ENCODE results near the gene EPC2. TPM values are rescaled to one million over a fixed set of nuclear protein-coding genes. Genes with fewer than 3 reads are reported as not detected.

Gene EPC2
- polyA plus RNA-seq, 3 donors, result 1.4 to 19.2 (median 2.0) TPM

- peaks cover 14% of the 10 kb centered on the region for H3K4me1 Mint-ChIP-seq
- peak overlapping the region in 4 of 7 donors; percentile 1 to 72 (median 40) for H3K27ac Mint-ChIP-seq
- H3K4me3 Mint-ChIP-seq, result no peak overlapping the region
- no peak overlapping the region for H3K27ac ChIP-seq (ENCODE audit: low read depth in 1 of 2, low read length in 2 of 2)
- intact Hi-C loops (cut with micrococcal nuclease), result no loop called here
- H3K9me3 ChIP-seq (replicated peaks in 1 of 2; ENCODE audit: control insufficient read depth in 1 of 2, insufficient read depth in 1 of 2, low read length in 2 of 2), result no peaks in the 10 kb centered on the region
- H3K36me3 Mint-ChIP-seq, result no peaks in the 10 kb centered on the region
- H3K9ac ChIP-seq (ENCODE audit: insufficient read depth, low read length, poor library complexity, severe bottlenecking), result no peak overlapping the region
- H3K4me2 ChIP-seq (replicated peaks; ENCODE audit: extremely low read depth, low read length, poor library complexity, severe bottlenecking), result no peak overlapping the region
- no peaks in the 10 kb centered on the region for H4K20me1 ChIP-seq (ENCODE audit: insufficient read depth, low read length)
- H3K4me1 ChIP-seq (ENCODE audit: control insufficient read depth in 1 of 2, insufficient read depth in 2 of 2, low read length in 2 of 2), result peaks cover 12% of the 10 kb centered on the region in 2 donors
- peaks cover 0 to 3% (median 0%) of the 10 kb centered on the region in 7 donors for H3K9me3 Mint-ChIP-seq
- H2AFZ ChIP-seq (ENCODE audit: insufficient read depth, low read depth, low read length, poor library complexity, severe bottlenecking), result no peak overlapping the region
- H3K79me2 ChIP-seq (ENCODE audit: insufficient read depth, low read length), result no peaks in the 10 kb centered on the region
- no peak for TF ChIP-seq CTCF (IDR thresholded peaks at IDR 0.05)
- H3K4me3 ChIP-seq (replicated peaks in 1 of 3; ENCODE audit: low read depth in 2 of 3, low read length in 3 of 3), result no peak overlapping the region
- no peaks in the 10 kb centered on the region for H3K27me3 ChIP-seq (ENCODE audit: control insufficient read depth in 2 of 2, insufficient read depth in 2 of 2, low read length in 2 of 2)
- no peak for DNase-seq
- WGBS (ENCODE audit: insufficient coverage), result no CpG with 5 or more reads among the region's 4 CpGs
- no peaks in the 10 kb centered on the region for H3K36me3 ChIP-seq (replicated peaks in 1 of 2; ENCODE audit: control insufficient read depth in 1 of 2, insufficient read depth in 2 of 2, low read length in 2 of 2)
- H3K27me3 Mint-ChIP-seq (ENCODE audit: low read depth in 3 of 3), result peaks cover 0 to 2% (median 1%) of the 10 kb centered on the region in 3 donors
Observed at GRCh38 chr2:148619560-148620195, 24.9 kb upstream of the EPC2 start.

- H3K36me3 ChIP-seq (replicated peaks in 1 of 2; ENCODE audit: control insufficient read depth in 1 of 2, insufficient read depth in 2 of 2, low read length in 2 of 2), result no peaks in the 10 kb centered on the region
- H3K4me1 Mint-ChIP-seq, result no peaks in the 10 kb centered on the region
- no peaks in the 10 kb centered on the region for H3K9me3 ChIP-seq (replicated peaks in 1 of 2; ENCODE audit: control insufficient read depth in 1 of 2, insufficient read depth in 1 of 2, low read length in 2 of 2)
- H3K36me3 Mint-ChIP-seq, result no peaks in the 10 kb centered on the region
- no peaks in the 10 kb centered on the region for H3K79me2 ChIP-seq (ENCODE audit: insufficient read depth, low read length)
- H3K4me1 ChIP-seq (ENCODE audit: control insufficient read depth in 1 of 2, insufficient read depth in 2 of 2, low read length in 2 of 2), result no peaks in the 10 kb centered on the region
- WGBS (ENCODE audit: insufficient coverage), result 80% methylated on average over 2 of the region's 3 CpGs
- H3K27me3 Mint-ChIP-seq (ENCODE audit: low read depth in 3 of 3), result peaks cover 0 to 2% (median 1%) of the 10 kb centered on the region in 3 donors
- no peak for TF ChIP-seq CTCF (IDR thresholded peaks at IDR 0.05)
- H3K27me3 ChIP-seq (ENCODE audit: control insufficient read depth in 2 of 2, insufficient read depth in 2 of 2, low read length in 2 of 2), result no peaks in the 10 kb centered on the region
- H3K27ac ChIP-seq (ENCODE audit: low read depth in 1 of 2, low read length in 2 of 2), result no peak overlapping the region
- H2AFZ ChIP-seq (ENCODE audit: insufficient read depth, low read depth, low read length, poor library complexity, severe bottlenecking), result no peak overlapping the region
- no peak for DNase-seq
- no peak overlapping the region for H3K4me2 ChIP-seq (replicated peaks; ENCODE audit: extremely low read depth, low read length, poor library complexity, severe bottlenecking)
- no peak overlapping the region for H3K4me3 Mint-ChIP-seq
- peaks cover 0 to 3% (median 0%) of the 10 kb centered on the region in 7 donors for H3K9me3 Mint-ChIP-seq
- no peaks in the 10 kb centered on the region for H4K20me1 ChIP-seq (ENCODE audit: insufficient read depth, low read length)
- H3K4me3 ChIP-seq (replicated peaks in 1 of 3; ENCODE audit: low read depth in 2 of 3, low read length in 3 of 3), result no peak overlapping the region
- intact Hi-C loops (cut with micrococcal nuclease), result no loop called here
- no peak overlapping the region for H3K27ac Mint-ChIP-seq
- H3K9ac ChIP-seq (ENCODE audit: insufficient read depth, low read length, poor library complexity, severe bottlenecking), result no peak overlapping the region
Observed at GRCh38 chr2:148622366-148622765, 22.2 kb upstream of the EPC2 start.
